Measurements from ENCODE around the gene SART3.

Gene SART3

DNA sequence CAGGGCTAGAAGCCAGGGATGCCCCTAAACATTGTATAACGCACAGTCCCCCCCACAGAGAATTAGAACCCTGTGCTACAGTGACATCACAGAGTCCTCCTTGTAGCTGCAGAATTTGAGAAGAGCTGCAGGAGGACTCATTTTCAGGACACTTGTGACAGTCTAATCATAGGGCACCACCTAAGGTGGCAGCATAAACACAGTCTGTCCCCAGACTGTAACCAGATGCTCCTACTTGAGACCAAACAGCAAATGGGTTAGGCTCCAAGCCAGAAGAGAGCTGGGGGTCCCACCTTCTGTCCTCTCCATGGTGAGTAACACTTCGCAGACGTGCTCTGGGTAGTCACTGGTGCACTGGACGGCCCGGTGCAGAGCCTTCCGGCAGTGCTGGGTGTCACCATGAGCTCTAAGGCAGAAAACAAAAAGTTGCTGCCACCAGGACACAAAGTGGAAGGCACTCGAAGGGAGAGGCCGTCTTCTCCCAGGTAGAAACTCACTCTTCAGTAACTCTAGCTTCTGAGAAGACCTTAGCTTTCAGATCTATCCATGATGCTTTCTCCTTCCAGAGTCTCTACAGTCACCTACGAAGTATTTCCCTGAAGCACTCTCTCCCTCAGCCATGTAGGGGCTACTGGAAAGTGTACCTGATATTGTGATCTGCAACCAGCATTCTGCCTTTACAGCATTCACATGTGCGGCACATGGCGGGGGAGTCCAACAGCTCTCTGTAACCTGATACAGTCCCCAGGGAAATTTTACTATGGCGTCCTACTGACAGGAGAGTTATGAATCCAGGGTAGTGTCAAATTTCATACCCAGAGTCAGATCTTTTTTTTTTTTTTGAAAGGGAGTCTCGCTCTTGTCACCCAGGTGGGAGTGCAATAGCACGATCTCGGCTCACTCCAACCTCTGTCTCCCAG, 28.8 kb downstream of the SART3 start:
- in situ Hi-C loops (cut with MboI; ENCODE audit: low sequenced_read_pairs) = no loop called here

DNA sequence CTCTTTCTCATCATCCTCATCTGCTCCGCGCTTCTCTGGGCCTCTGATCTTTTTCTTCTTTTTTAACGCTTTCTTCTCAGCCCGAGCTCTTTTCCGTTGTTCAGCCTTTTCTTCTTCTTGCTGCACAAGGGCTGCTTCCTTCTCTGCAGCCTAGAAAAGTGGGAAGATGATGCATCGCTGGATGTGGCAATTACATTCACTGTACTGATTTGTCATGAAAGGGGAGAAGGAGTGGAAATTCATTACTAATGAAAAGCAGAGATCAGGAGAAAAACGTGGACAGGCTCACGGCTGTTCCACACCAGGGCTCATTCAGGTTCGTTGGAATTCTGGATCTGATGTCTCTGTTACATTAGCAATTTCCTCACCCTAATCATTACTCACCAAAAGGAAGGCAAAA, 30.8 kb downstream of the SART3 start:
- in situ Hi-C loops (cut with MboI; ENCODE audit: low sequenced_read_pairs) = no loop called here

DNA sequence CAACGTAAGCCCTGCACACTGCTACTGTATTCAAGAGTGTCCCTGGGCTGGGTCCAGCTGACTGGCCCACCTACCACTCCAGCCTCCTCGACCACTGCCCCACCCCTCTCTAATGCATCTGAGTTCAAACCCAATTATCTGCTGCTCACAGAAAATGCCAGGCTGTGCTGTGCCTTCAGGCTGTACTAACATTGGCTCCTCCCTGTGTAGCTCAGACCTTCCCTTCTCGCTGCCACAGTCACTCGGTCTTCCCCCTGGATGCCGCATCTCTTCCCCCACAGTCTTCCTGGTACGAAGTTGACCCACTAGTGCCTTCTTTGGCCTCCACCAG, 33.8 kb downstream of the SART3 start:
- in situ Hi-C loops (cut with MboI; ENCODE audit: low sequenced_read_pairs) = no loop called here

DNA sequence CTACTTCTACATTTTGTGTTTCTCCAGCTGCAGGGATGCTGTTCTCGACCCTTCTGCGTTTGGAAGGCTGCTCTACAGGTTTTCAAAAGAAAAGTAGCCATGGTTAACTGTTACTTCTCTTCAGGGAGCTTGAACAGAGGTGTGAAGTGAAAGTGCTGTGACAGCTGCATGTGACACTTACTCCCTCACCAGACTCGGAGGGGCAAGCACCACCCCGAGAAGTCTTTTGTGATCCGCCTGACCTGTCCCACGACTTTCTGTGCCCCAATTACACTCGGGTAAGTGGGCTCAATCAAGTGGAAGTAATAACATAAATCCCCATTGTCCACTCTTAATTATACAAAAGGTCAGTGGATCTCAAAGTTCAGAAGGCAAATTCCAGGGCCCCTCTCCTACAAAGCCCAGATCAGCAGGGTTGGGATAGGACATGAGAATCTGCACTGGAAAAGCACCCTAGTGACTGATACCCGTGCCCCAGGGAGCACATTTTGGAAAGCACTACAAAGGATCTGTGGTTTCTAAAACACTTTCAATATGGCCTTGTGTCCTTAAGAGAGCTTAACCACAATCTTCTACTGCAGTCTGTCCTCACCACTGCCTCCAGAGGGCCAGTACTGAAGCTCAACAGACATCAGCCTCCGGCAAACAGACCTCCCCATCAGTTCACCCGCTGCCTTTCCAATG, 34.3 kb downstream of the SART3 start:
- in situ Hi-C loops (cut with MboI; ENCODE audit: low sequenced_read_pairs) = no loop called here

DNA sequence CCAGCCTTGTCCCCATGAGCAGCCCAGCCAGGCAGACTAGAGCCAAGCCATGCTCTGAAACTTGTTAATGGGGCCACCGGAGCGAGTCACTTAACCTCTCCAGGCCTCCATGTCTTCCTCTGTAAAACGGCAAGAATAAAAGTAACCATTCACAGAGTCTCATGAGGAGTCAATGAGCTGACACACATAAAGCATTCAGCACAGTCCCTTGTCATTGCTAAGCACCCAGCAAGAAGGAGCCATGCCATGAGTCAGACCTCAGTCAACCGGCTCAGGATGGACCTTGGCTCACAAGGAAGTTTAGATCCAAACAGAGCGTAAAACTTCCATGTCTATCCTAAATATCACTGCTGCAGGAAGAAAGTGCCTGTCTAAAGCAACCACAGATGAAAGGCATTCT, 35.3 kb downstream of the SART3 start:
- in situ Hi-C loops (cut with MboI; ENCODE audit: low sequenced_read_pairs) = no loop called here

DNA sequence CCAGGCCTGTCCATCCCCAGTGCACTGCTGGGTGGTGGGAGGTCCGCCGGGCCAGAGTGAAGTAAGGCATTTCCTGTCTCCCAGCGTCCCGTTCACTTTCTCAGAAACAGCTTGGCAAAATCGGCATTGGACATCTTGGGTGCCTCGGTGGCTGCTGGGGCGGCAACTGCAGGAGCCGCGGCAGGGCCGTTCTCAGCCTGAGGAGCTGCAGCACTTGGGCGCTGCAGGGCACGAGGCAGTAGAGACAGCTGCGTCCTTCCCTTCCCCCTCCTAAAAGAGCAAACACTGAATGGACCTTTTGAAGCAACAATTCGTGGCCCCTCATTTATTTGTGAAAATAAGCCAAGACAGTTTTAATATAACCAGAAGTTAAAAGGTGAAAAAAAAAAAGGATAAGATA, 37.6 kb downstream of the SART3 start:
- in situ Hi-C loops (cut with MboI; ENCODE audit: low sequenced_read_pairs) = no loop called here

DNA sequence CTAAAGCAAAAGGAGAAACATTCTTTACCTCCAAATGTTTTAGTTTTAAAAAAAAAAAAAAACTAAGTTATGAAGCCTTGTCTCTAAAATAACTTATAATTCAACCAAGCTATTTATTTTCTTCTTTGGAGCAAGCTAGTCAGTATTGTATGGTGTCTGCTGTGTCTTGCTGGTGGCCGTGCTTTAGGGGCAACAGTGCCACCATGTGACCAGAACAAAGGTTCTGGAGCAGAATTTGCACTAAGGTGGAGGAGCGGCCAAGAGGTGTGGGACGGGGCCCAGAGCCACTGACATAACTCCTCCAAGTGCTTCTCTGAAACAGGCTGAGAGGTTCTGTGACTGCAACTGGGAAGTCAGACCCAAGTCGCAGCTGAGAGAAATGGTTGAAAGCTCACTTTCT, 41.4 kb downstream of the SART3 start:
- in situ Hi-C loops (cut with MboI; ENCODE audit: low sequenced_read_pairs) = no loop called here

DNA sequence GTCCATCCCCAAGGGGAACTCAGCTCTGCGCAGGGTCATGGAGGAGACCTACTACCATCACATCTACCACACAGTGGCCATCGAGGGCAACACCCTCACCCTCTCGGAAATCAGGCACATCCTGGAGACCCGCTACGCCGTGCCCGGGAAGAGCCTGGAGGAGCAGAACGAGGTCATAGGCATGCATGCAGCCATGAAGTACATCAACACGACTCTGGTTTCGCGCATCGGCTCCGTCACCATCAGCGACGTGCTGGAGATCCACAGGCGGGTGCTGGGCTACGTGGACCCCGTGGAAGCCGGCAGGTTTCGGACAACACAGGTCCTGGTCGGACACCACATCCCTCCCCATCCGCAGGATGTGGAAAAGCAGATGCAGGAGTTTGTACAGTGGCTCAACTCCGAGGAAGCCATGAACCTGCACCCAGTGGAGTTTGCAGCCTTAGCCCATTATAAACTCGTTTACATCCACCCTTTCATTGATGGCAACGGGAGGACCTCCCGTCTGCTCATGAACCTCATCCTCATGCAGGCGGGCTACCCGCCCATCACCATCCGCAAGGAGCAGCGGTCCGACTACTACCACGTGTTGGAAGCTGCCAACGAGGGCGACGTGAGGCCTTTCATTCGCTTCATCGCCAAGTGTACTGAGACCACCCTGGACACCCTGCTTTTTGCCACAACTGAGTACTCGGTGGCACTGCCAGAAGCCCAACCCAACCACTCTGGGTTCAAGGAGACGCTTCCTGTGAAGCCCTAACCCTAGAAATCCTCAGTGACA, 42.1 kb downstream of the SART3 start:
- in situ Hi-C loops (cut with MboI; ENCODE audit: low sequenced_read_pairs) = no loop called here

DNA sequence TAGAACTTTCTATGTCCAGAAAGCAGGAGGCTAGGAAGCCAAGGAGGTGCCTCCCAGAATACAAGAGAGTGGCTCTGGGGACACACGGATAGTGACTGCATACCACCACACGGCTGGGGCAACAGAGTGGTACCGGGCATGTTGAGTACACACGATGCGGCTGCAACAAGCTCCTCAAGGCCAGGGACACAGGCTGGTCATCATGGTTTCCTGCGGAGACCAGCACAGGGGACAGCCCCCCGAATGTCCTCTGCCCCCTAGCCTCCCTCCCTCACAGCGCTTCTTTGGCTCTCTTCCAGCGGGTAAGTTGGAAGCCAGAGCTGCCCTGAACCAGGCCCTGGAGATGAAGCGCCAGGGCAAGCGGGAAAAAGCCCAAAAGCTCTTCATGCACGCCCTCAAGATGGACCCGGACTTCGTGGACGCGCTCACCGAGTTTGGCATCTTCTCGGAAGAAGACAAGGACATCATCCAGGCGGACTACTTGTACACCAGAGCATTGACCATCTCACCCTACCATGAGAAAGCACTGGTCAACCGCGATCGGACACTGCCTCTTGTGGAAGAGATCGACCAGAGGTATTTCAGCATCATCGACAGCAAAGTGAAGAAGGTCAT, 42.8 kb downstream of the SART3 start:
- in situ Hi-C loops (cut with MboI; ENCODE audit: low sequenced_read_pairs) = no loop called here

DNA sequence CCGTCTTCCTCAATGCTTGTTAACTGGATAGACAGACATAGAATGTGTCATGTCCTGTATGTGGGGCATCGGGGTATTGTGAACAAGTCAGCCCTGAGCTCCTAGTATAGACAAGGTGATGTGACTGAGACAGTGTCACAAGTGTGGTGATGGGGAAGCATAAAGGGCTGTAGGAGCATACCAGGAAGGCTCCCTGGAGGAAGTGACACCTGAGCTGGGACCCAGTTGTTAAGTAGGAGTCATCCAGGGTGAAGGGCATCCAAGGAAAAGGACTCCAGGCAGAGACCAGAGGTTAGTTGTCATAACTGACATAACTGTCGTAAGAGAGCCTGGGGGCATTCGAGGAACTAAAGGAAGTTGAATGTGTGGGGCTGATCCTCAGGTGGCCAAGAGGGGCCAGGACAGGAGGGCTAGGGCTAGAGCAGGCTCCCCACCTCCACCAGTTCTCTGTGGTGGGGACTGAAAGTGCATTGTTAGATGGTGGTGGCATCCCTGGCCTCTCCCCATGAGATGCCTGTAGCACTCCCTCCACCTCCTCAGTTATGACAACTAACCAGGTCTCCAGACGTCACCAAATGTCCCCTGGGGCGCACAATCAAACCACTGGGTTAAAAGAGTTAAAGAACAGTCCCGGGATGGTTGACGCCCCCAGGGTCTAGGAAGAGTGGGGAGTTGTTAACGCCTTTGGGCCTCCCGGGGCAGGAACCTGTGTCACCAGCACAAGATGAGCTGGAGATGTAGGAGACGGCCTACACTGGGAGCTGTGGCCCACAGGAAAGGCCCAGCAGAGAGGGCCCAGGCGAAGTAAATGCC, 43.5 kb downstream of the SART3 start:
- in situ Hi-C loops (cut with MboI; ENCODE audit: low sequenced_read_pairs) = no loop called here

DNA sequence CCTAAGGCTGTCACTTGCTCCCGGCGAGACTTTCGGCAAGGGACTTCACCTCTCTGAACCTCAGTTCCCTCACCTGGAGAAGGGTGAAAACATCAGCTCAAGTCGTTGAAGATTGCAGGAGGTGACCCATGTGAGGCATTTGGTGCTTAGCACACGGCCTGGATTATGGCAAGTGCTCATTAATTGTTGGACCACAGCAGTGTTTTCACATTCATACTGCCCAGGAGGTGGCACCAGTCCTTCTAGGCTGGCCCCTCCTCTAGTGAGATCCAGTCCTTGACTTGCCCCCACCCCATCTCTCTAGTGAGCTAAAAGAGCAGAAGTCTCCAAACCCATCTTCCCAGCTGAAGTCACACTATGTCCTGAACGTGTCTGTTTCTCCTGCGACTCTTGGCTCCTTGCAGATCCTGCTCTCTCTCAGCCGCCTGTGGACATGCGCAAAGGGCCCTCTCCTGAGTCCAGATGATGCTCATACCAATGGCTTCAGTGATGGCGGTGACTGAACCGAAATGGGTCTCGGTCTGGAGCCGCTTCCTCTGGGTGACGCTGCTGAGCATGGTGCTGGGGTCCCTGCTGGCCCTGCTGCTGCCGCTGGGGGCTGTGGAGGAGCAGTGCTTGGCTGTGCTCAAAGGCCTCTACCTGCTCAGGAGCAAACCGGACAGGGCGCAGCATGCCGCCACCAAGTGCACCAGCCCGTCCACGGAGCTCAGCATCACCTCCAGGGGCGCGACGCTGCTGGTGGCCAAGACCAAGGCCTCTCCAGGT, 44.3 kb downstream of the SART3 start:
- in situ Hi-C loops (cut with MboI; ENCODE audit: low sequenced_read_pairs) = no loop called here

DNA sequence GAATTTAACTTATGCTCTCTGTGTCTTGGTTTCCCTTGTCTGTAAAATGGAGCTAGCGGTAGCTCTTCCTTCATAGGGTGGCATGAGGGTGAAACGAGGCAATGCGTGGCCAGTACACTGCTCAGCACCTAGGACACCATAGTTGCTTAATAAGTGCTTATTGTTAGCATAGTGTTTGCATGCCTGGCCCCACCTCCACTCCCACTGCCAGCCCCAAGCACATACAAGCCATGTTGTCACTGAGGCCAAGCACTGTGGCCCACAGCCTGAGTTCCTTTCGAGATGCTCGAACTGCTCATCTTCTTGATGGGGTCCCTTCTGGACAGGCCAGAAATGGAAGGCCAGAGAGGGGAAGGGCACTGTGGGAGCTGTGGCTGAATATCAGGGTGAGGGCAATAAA, 45.1 kb downstream of the SART3 start:
- in situ Hi-C loops (cut with MboI; ENCODE audit: low sequenced_read_pairs) = no loop called here

DNA sequence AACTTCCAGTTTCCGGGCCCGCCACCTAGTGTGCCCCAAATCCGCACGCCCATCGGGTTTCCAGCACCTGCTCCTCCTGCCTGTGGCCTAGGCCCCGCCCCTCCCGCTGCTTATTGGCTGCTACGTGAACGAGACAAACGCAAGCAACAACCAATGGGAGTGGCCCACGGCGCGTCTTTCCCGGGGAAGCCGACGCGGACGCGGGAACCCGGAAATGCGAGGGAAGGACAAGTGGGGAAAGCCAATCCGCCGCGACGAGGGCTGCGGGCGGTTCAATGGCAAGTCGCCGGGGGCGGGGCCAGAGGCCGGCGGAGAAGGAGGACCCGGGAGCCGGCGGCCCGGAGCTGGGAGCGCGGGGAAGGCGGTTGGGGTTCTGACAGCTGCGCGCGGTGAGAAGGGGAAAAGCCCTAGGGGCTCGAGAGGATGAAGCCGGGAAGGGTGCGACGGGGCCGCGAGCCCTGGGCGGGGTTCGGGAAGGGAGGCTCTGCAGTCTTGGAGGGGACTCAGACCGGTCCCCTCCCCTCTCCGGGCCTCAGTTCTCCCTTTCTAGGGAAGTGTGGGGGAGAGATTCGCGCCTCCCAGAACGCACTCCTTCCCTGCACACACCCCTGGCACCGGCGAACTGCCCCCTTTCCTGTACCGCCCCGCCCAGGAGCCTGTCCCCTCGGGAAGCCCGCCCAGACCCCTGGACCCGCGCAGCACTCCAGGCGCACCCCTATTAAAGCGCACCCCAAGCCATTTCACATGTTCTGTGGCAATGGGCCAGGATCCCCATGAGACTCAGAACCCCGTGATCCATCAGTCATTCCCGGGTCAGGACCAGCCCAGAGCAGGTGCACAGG, 45.8 kb downstream of the SART3 start, which contains the start of gene FICD:
FICD (plus strand) TSS at position 305 of the 842 bp plus-strand sequence. CDS start 1,696 bp downstream, outside the sequence.
- in situ Hi-C loops (cut with MboI; ENCODE audit: low sequenced_read_pairs) = no loop called here

DNA sequence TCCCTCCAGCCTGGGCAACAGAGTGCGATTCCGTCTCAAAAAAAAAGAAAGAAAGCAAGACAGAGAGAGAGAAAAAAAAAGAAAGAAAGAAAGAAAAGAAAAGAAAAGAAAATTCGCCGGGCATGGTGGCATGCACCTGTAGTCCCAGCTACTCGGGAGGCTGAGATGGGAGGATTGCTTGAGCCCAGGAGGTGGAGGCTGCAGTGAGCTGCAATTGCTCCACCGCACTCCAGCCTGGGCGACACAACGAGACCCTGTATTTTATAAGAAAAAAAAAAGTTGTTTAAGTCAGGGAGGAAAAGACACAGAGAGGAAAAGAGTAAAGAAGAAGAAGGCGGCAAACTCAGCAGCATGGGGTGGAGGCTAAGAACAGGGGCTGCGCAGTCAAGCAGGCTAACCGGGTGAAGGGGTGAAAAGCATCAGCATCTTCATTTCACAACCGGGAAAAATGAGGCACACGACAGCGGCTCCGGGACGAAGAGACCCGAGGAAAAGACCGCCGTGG, 46.5 kb downstream of the SART3 start:
- in situ Hi-C loops (cut with MboI; ENCODE audit: low sequenced_read_pairs) = no loop called here

DNA sequence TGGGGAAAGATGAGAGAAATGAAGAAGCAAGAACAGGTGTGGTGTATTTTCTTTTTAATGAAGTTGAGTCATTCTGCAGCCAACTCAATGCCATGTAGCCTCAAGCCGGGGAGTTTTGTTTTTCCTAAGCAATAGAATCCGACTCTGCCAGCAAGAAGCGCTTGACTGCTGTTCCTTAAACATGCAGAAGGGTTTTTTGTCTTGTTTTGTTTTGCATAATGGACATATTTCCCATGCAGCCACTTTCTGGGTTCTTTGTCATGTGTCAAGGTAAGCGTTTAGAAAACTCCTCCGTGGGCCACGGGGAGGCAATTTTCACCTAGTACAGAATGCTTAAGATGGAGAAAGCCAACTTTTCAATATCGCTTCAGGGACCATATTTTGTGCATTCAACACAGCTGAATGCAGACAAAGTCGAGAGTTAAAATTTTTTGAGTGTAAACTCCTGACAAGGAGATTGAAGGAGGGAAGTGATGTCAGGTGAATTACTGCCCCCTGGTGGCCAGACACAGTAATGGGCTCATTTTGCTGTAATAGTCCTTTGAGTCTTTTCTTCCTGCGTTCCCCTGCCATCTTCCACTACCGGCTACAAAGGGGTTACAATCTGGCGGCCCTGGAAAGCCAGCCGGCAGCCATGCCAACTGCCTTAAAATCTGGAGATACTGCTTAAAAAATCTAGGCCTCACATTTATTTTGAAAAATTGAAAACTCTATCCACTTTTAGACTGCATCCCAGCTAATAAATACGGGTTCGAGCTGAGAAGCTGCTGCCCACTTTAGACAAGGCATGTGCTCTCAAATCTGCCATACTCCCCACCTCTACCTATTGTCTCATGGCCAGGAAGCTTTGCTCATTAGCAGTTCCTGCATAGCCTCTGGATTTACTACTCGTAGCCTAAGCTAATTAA, 49.1 kb downstream of the SART3 start:
- in situ Hi-C loops (cut with MboI; ENCODE audit: low sequenced_read_pairs) = no loop called here

DNA sequence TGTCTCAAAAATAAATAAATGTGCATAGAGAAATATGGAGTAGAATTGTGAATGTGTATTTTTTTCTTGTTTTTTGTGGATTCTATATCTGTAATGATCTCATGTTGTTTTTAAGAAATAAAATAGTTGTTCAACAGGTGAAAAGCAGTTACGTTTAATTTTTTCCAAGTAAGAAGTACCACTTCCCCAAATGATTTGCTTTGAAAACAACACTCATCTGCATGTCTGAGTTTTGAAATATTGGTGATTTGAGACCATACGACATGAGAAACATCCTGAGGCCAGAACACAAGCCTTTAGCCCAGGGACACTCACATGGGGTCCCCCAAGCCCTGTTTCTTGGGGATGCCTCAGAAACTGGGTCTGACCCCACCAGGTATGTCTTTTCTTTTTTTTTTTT, 50.1 kb downstream of the SART3 start:
- in situ Hi-C loops (cut with MboI; ENCODE audit: low sequenced_read_pairs) = no loop called here

DNA sequence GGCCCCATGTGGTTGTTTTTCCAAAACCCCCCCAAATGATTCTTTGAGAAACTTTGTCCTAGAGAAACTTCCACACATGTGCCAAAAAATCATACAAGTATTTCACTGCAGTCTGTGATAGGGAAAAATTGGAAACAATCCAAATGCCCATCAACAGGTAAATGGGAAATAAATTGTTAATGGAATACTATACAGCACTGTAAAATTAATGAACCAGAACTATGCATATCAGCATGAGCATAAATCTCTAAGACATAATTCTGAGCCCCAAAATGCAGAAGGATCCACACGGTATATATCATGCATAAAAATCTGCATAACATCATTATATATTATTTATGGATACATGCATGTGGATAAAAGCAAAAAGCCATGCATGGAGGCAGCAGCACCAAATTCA, 51.2 kb downstream of the SART3 start:
- in situ Hi-C loops (cut with MboI; ENCODE audit: low sequenced_read_pairs) = no loop called here

Data from HL-60/S4 (cell line).